HUES64 (cell line): ENCODE data around the gene NRG3.

Source experiments
- H3K27ac ChIP-seq: 2 replicates; pipeline ENCODE4 v1.7.0; 2013; ENCODE audit warnings: low read depth, low read length, inconsistent platforms
- H3K27me3 ChIP-seq: 2 replicates; pipeline ENCODE4 v1.6.1; 2013; ENCODE audit warnings: mild to moderate bottlenecking, low read length; ENCODE audit not compliant: insufficient read depth
- H3K36me3 ChIP-seq: 2 replicates; pipeline ENCODE4 v1.6.1; 2013; ENCODE audit warnings: mild to moderate bottlenecking, low read length; ENCODE audit not compliant: insufficient read depth
- H3K4me1 ChIP-seq: 2 replicates; pipeline ENCODE4 v1.6.1; 2013; ENCODE audit warnings: mild to moderate bottlenecking, low read length, moderate library complexity; ENCODE audit not compliant: insufficient read depth
- H3K4me3 ChIP-seq: 2 replicates; pipeline ENCODE4 v1.5.1; 2013; ENCODE audit warnings: mild to moderate bottlenecking, low read length, moderate library complexity
- H3K9ac ChIP-seq: 2 replicates; pipeline ENCODE4 v1.6.1; 2013; ENCODE audit warnings: mild to moderate bottlenecking, low read depth, low read length
- H3K9me3 ChIP-seq: 2 replicates; pipeline ENCODE4 v1.6.1; 2013; ENCODE audit warnings: low read depth, low read length; ENCODE audit not compliant: insufficient read depth
- WGBS: fragments of 150-250, 120-280 bp; methylation state at CpG from one replicate; pipeline ENCODE4 v1.1.7; 2013; ENCODE audit warnings: missing lambda C conversion rate; 5-methylcytosine and 5-hydroxymethylcytosine counted together

Gene NRG3

GRCh38 chr10:82091413-82091812 is 216.4 kb downstream of the NRG3 start:
- H3K27me3 ChIP-seq = no peaks in the 10 kb centered on the region
- H3K4me3 ChIP-seq = no peak overlapping the region
- no peak overlapping the region for H3K27ac ChIP-seq
- no peak overlapping the region for H3K9ac ChIP-seq
- no peaks in the 10 kb centered on the region for H3K9me3 ChIP-seq
- WGBS = 93% methylated on average over 2 of the region's 4 CpGs
- no peaks in the 10 kb centered on the region for H3K36me3 ChIP-seq
- H3K4me1 ChIP-seq = peaks cover 13% of the 10 kb centered on the region

GRCh38 chr10:82092111-82092510 is 217.1 kb downstream of the NRG3 start:
- Histone ChIP-seq H3K9me3 (no peaks in the 10 kb centered on the region), H3K4me1 (peaks cover 13% of the 10 kb centered on the region), H3K4me3 (no peak overlapping the region), H3K36me3 (no peaks in the 10 kb centered on the region), H3K27ac (no peak overlapping the region), H3K9ac (no peak overlapping the region), H3K27me3 (no peaks in the 10 kb centered on the region)
- 71% methylated on average over 2 of the region's 2 CpGs for WGBS

- H3K27ac ChIP-seq = no peak overlapping the region
- H3K27me3 ChIP-seq = no peaks in the 10 kb centered on the region
- no peaks in the 10 kb centered on the region for H3K9me3 ChIP-seq
- H3K4me3 ChIP-seq = no peak overlapping the region
- 92% methylated on average over 1 of the region's 2 CpGs for WGBS
- no peak overlapping the region for H3K9ac ChIP-seq
- no peaks in the 10 kb centered on the region for H3K36me3 ChIP-seq
- H3K4me1 ChIP-seq = no peaks in the 10 kb centered on the region
Observed at GRCh38 chr10:82124713-82125112, 249.7 kb downstream of the NRG3 start.

GRCh38 chr10:82128527-82128926 is 253.5 kb downstream of the NRG3 start:
- WGBS = 94% methylated on average over 1 of the region's 2 CpGs
- Histone ChIP-seq H3K4me1 (no peaks in the 10 kb centered on the region), H3K27ac (no peak overlapping the region), H3K36me3 (no peaks in the 10 kb centered on the region), H3K9ac (no peak overlapping the region), H3K4me3 (no peak overlapping the region), H3K9me3 (no peaks in the 10 kb centered on the region), H3K27me3 (no peaks in the 10 kb centered on the region)

- H3K9me3 ChIP-seq = no peaks in the 10 kb centered on the region
- H3K27me3 ChIP-seq = no peaks in the 10 kb centered on the region
- 95% methylated on average over 1 of the region's 1 CpG for WGBS
- H3K4me1 ChIP-seq = no peaks in the 10 kb centered on the region
- no peak overlapping the region for H3K4me3 ChIP-seq
- no peaks in the 10 kb centered on the region for H3K36me3 ChIP-seq
- no peak overlapping the region for H3K9ac ChIP-seq
- no peak overlapping the region for H3K27ac ChIP-seq
Observed at GRCh38 chr10:82136103-82136502, 261.1 kb downstream of the NRG3 start.

- no peaks in the 10 kb centered on the region for H3K36me3 ChIP-seq
- no peak overlapping the region for H3K27ac ChIP-seq
- no peak overlapping the region for H3K4me3 ChIP-seq
- no peak overlapping the region for H3K9ac ChIP-seq
- H3K4me1 ChIP-seq = no peaks in the 10 kb centered on the region; the same call in 1 of the 2 replicates
- H3K27me3 ChIP-seq = no peaks in the 10 kb centered on the region
- no peaks in the 10 kb centered on the region for H3K9me3 ChIP-seq
- WGBS = 95% methylated on average over 3 of the region's 3 CpGs
Observed at GRCh38 chr10:82144153-82144552, 269.2 kb downstream of the NRG3 start.

GRCh38 chr10:82148764-82149163 is 273.8 kb downstream of the NRG3 start:
- peaks cover 6% of the 10 kb centered on the region; the same call in 1 of the 2 replicates for H3K4me1 ChIP-seq
- no peaks in the 10 kb centered on the region for H3K27me3 ChIP-seq
- no peak overlapping the region for H3K9ac ChIP-seq
- no peaks in the 10 kb centered on the region for H3K36me3 ChIP-seq
- no peak overlapping the region for H3K27ac ChIP-seq
- no peak overlapping the region for H3K4me3 ChIP-seq
- no peaks in the 10 kb centered on the region for H3K9me3 ChIP-seq
- no CpG with 5 or more reads among the region's 1 CpG for WGBS

GRCh38 chr10:82149674-82150073 is 274.7 kb downstream of the NRG3 start:
- H3K4me1 ChIP-seq = peaks cover 6% of the 10 kb centered on the region; the same call in 1 of the 2 replicates
- no peaks in the 10 kb centered on the region for H3K36me3 ChIP-seq
- no peaks in the 10 kb centered on the region for H3K9me3 ChIP-seq
- no peaks in the 10 kb centered on the region for H3K27me3 ChIP-seq
- no peak overlapping the region for H3K27ac ChIP-seq
- WGBS = 73% methylated on average over 4 of the region's 4 CpGs
- H3K9ac ChIP-seq = no peak overlapping the region
- H3K4me3 ChIP-seq = no peak overlapping the region

- Histone ChIP-seq H3K27ac (no peak overlapping the region), H3K36me3 (no peaks in the 10 kb centered on the region), H3K4me3 (no peak overlapping the region), H3K4me1 (peaks cover 6% of the 10 kb centered on the region; the same call in 1 of the 2 replicates), H3K9ac (no peak overlapping the region), H3K9me3 (no peaks in the 10 kb centered on the region), H3K27me3 (no peaks in the 10 kb centered on the region)
- WGBS = 70% methylated on average over 9 of the region's 9 CpGs
Observed at GRCh38 chr10:82150123-82150900, 275.3 kb downstream of the NRG3 start.

- Histone ChIP-seq H3K27ac (no peak overlapping the region), H3K9ac (no peak overlapping the region), H3K4me3 (no peak overlapping the region), H3K27me3 (no peaks in the 10 kb centered on the region), H3K36me3 (no peaks in the 10 kb centered on the region), H3K4me1 (no peaks in the 10 kb centered on the region), H3K9me3 (no peaks in the 10 kb centered on the region)
- 92% methylated on average over 1 of the region's 1 CpG for WGBS
Observed at GRCh38 chr10:82160307-82160706, 285.3 kb downstream of the NRG3 start.

GRCh38 chr10:82161264-82161663 is 286.3 kb downstream of the NRG3 start:
- H3K9me3 ChIP-seq = no peaks in the 10 kb centered on the region
- H3K27ac ChIP-seq = no peak overlapping the region
- H3K9ac ChIP-seq = no peak overlapping the region
- no peaks in the 10 kb centered on the region for H3K36me3 ChIP-seq
- 96% methylated on average over 2 of the region's 2 CpGs for WGBS
- H3K27me3 ChIP-seq = no peaks in the 10 kb centered on the region
- H3K4me3 ChIP-seq = no peak overlapping the region
- H3K4me1 ChIP-seq = no peaks in the 10 kb centered on the region
